SJSA1 (cell line): ENCODE data around the gene SRGAP2C. TPM values are rescaled to one million over a fixed set of nuclear protein-coding genes. Genes with fewer than 3 reads are reported as not detected.
A peak's percentile ranks its signal among the peaks of the same experiment; 100 is the strongest.
"Not testable (repeated sequence)": the region's sequence is repeated elsewhere in the genome, so short reads cannot be mapped to it uniquely, and the experiment has no call there.

Source experiments
- DNase-seq, 2 experiments: peaks; one replicate each; pipeline ENCODE4 v3.0.0-alpha.2; 2015 to 2020; ENCODE audit warnings: low spot score in 2 of 2, low read depth in 1 of 2
- H3K27ac ChIP-seq: fragments of 250-450 bp; sonication (Bioruptor Pico); 2 replicates; pipeline ENCODE4 v1.5.1; 2020; ENCODE audit warnings: mild to moderate bottlenecking, moderate library complexity
- H3K27me3 ChIP-seq: fragments of 250-450 bp; sonication (Bioruptor Pico); replicated peaks from 2 replicates; pipeline ENCODE4 v1.5.1; 2020; ENCODE audit warnings: mild to moderate bottlenecking, moderate library complexity
- H3K36me3 ChIP-seq: fragments of 250-450 bp; sonication (Bioruptor Pico); 2 replicates; pipeline ENCODE4 v1.5.1; 2020; ENCODE audit warnings: mild to moderate bottlenecking
- H3K4me1 ChIP-seq: fragments of 250-450 bp; sonication (Bioruptor Pico); replicated peaks from 2 replicates; pipeline ENCODE4 v1.6.1; 2021; ENCODE audit warnings: mild to moderate bottlenecking
- H3K4me3 ChIP-seq: fragments of 250-450 bp; sonication (Bioruptor Pico); 2 replicates; pipeline ENCODE4 v1.5.1; 2020; ENCODE audit warnings: mild to moderate bottlenecking
- H3K9me3 ChIP-seq: fragments of 250-450 bp; sonication (Bioruptor Pico); replicated peaks from 2 replicates; pipeline ENCODE4 v1.5.1; 2020; ENCODE audit warnings: mild to moderate bottlenecking
- total RNA-seq: library from RNA; depleted of rRNA; stranded (reverse); fragments of >200 nt; shearing (Covaris generic); gene quantifications from 2 replicates; pipeline ENCODE4 v1.2.3, GENCODE V29; 2014

Gene SRGAP2C
- total RNA-seq, 1 experiment from 2014 or later, result 33.7 TPM

DNA sequence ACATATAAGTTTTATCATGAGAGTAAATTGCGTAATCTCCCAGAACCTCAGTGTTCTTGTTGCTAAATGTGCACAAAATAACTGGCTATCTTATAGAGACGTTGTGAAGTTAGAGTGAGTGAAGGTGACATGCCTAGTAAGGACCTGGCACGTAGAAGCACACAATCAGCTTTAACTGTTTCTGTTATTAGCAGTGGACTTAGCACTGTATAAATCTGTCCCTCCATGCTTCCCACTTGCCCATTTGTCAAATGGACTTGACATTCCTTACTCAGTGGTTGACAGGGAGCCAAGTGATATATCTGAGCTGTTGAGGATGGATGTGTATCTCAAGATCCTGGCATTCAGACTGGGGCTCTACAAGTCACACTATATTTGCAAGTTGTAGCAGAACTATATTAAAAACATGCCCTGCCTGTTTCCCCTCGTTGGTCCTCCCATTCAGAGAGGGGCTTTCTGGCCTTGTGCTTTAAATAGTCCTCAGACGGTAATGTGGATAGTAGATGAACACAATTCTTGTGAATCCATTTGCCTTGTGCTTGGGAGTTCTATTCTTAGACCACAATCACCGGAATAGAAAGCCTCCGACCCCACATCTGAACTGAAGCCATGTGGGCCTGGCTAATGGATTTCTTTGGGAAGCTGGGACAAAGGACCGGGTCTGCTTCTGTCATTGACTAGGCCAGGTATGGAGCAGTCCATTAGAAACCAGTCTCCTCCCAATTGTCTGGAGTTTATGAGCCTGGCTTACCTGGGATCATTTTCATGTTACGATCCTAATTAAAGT, 43.0 kb downstream of the SRGAP2C start:
- not testable (repeated sequence) for H3K4me3 ChIP-seq, H3K9me3 ChIP-seq, H3K27ac ChIP-seq, DNase-seq, H3K36me3 ChIP-seq, H3K4me1 ChIP-seq, H3K27me3 ChIP-seq

DNA sequence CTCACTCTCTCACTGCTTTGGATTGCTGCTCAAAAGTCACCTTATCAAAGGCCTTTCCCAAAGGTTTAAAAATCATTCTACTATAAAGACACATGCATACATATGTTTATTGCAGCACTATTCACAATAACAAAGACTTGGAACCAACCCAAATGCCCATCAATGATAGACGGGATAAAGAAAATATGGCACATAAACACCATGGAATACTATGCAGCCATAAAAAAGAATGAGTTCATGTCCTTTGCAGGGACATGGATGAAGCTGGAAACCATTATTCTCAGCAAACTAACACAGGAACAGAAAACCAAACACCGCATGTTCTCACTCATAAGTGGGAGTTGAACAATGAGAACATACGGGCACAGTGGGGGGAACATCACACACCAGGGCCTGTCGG, 45.9 kb downstream of the SRGAP2C start:
- DNase-seq, H3K27ac ChIP-seq, H3K4me3 ChIP-seq, H3K27me3 ChIP-seq, H3K36me3 ChIP-seq, H3K4me1 ChIP-seq, H3K9me3 ChIP-seq: not testable (repeated sequence)

DNA sequence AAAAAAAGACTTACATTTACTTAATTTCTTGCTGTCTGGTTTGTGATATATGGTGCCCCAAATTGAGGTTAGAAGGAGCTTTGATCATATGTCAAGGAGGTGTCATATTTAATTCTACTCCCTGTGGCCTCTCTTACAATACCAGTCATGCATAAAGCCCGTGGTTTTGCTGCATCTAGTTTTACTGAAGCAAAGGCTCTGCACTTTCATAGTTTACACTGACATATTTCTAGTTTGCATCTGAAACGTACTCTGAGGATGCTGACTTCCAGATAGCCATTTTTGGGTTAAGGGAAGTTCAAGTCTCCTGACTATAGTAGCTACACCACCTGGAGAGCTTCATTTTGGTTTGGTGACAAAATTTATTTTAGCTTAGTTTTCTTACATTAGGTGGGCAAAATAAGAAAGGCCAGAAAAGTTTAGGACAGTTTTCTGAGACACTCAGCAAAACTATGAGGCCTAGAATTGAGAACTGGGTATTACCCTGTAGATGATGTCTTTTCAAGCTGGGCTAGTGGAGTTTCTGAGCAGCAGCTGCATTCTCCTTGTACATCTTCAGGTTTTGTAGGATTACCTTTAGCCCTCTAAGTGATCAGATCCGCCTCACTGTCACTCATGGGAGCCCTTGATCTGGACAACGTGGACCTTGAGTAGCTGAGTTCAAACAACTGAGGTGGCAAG, 47.8 kb downstream of the SRGAP2C start:
- not testable (repeated sequence) for H3K36me3 ChIP-seq, H3K9me3 ChIP-seq, H3K27me3 ChIP-seq, H3K4me3 ChIP-seq, H3K27ac ChIP-seq, H3K4me1 ChIP-seq, DNase-seq

- H3K27ac ChIP-seq, H3K36me3 ChIP-seq, DNase-seq, H3K4me3 ChIP-seq, H3K27me3 ChIP-seq, H3K9me3 ChIP-seq, H3K4me1 ChIP-seq: not testable (repeated sequence)
These were observed 49.5 kb downstream of the SRGAP2C start for GRCh38 chr1:121234090-121234759.

- not testable (repeated sequence) for H3K36me3 ChIP-seq, DNase-seq, H3K4me3 ChIP-seq, H3K27me3 ChIP-seq, H3K9me3 ChIP-seq, H3K4me1 ChIP-seq, H3K27ac ChIP-seq
These were observed 53.6 kb downstream of the SRGAP2C start for GRCh38 chr1:121238384-121238783.

DNA sequence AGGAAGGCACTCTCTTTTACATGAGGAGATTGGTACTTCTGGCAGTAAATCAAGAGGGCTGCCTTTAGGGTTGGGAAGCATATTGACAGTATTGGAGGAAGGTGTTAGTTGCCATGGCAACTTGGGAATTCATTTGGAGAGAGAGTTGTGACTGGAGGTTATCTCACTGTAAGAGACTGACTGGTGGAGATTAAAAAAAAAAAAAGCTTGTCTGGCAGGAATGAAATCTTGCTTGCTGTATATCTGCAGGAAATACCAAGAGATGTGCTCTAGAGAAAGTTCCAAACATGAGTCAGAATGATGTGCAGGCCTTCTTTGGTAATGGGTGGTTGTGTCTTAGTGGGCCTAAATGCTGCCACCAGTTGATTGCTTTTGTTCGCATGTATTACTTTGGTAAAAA, 59.1 kb downstream of the SRGAP2C start:
- not testable (repeated sequence) for H3K9me3 ChIP-seq, H3K4me3 ChIP-seq, H3K36me3 ChIP-seq, H3K27ac ChIP-seq, DNase-seq, H3K27me3 ChIP-seq, H3K4me1 ChIP-seq

- H3K9me3 ChIP-seq, H3K36me3 ChIP-seq, H3K27ac ChIP-seq, H3K4me1 ChIP-seq, H3K27me3 ChIP-seq, DNase-seq, H3K4me3 ChIP-seq: not testable (repeated sequence)
These were observed 61.6 kb downstream of the SRGAP2C start for GRCh38 chr1:121246399-121246798.

DNA sequence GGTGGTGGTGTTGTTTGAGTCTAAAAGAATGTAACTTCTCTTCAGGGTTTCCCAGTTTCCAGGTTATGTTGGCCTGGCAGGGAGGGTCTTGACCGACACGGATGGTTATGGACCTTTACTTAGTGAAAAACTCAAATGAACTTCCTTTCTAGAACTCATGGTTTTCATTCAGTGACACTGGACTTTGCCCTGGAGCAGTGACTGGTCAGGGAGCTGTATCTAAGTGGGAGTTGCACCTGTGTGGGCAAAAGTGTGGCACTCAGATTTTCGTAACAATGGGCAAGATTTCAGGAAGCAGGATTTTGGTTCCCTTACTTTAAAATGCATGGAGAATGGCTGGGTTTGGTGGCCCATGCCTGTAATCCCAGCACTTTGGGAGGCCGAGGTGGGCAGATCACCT, 67.9 kb downstream of the SRGAP2C start:
- not testable (repeated sequence) for H3K4me1 ChIP-seq, H3K9me3 ChIP-seq, H3K27ac ChIP-seq, H3K27me3 ChIP-seq, DNase-seq, H3K36me3 ChIP-seq, H3K4me3 ChIP-seq

DNA sequence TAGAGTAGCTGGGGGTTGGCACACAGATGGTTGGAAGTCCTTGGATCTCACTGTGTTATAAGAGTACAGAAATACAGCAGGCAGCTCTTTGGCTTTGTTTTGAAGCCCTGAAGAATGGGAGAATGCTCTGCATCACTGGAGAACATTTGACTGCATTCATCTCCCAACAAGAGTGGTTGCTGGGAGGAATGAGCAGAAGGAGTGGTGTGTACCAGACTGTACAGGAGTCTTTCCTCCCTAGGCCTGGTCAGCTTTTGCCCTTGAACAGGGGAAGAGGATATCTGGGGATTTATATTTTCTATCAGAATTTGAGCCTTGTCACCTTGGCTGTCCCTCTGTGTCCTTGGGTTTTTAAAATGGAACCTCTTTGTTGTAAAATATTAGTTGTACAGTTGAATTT, 69.8 kb downstream of the SRGAP2C start:
- not testable (repeated sequence) for DNase-seq, H3K4me1 ChIP-seq, H3K27me3 ChIP-seq, H3K27ac ChIP-seq, H3K9me3 ChIP-seq, H3K4me3 ChIP-seq, H3K36me3 ChIP-seq

GRCh38 chr1:121257632-121258031, 72.9 kb downstream of the SRGAP2C start:
- H3K27ac ChIP-seq, H3K4me1 ChIP-seq, DNase-seq, H3K36me3 ChIP-seq, H3K4me3 ChIP-seq, H3K9me3 ChIP-seq, H3K27me3 ChIP-seq: not testable (repeated sequence)

DNA sequence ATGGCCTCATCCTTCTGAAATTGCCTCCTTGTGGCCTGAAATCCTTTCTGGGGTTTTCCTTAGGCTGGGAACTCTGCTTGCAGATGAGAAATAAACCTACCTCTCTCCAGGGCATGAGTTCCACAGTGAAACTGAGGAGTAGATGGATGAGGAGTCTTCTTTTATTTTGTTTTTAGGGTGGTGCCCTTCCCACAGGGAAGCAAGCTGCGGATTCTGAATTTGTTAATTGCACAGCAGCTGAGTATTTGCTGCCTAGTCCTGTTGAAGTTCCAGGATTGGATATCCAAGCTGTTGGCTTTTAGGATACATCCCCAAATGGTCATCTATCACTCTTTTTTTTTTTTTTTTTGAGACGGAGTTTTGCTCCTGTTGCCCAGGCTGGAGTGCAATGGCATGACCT, 73.4 kb downstream of the SRGAP2C start:
- not testable (repeated sequence) for H3K9me3 ChIP-seq, H3K27ac ChIP-seq, DNase-seq

DNA sequence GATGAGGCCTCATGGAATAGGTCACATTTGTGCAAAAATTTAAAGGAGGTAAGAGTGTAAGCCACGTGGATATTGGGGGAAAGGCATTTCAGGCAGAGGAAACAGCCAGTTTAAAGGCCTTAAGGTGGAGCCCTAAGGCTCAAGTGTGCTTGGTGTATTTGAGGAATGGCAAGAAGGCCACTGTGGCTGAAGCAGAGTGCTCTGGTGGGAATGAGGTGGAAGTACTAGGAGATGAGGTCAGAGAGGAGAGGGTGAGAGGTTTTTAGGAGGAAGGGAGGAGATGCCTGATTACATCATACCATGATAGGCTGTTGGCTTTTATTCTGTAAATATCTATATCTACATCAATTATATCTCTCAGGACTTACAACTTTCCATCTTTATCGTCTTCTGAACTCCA, 75.4 kb downstream of the SRGAP2C start:
- not testable (repeated sequence) for H3K9me3 ChIP-seq, H3K27ac ChIP-seq, H3K27me3 ChIP-seq, H3K36me3 ChIP-seq, H3K4me1 ChIP-seq, H3K4me3 ChIP-seq, DNase-seq

More for the DNA sequence above, 73.4 kb downstream of the SRGAP2C start:
- H3K4me3 ChIP-seq, H3K4me1 ChIP-seq, H3K27me3 ChIP-seq, H3K36me3 ChIP-seq: not testable (repeated sequence)

- H3K4me3 ChIP-seq, H3K4me1 ChIP-seq, H3K9me3 ChIP-seq, H3K27me3 ChIP-seq, H3K36me3 ChIP-seq, H3K27ac ChIP-seq, DNase-seq: not testable (repeated sequence)
These were observed 77.4 kb downstream of the SRGAP2C start for GRCh38 chr1:121262163-121262562.

GRCh38 chr1:121263789-121264244, 79.0 kb downstream of the SRGAP2C start:
- H3K9me3 ChIP-seq, H3K27me3 ChIP-seq, H3K4me3 ChIP-seq, H3K27ac ChIP-seq, H3K36me3 ChIP-seq, H3K4me1 ChIP-seq: not testable (repeated sequence)
- peak in 1 of 2 experiments; percentile 10 for DNase-seq
